GM23338 (cell line): ENCODE results near the gene ISL2. TPM values are rescaled to one million over a fixed set of nuclear protein-coding genes. Genes with fewer than 3 reads are reported as not detected.

Experiments used
- ATAC-seq: fragments of 200-7000 bp; cut with Tn5 transposase; 3 replicates; pipeline ENCODE4 v1.9.1; 2020
- DNase-seq: peaks from one replicate; pipeline ENCODE4 v3.0.0-alpha.2; 2015; ENCODE audit warnings: low spot score
- H2AFZ ChIP-seq: fragments of 200-600 bp; sonication (generic); 2 replicates; pipeline ENCODE4 v1.8.0; 2016; ENCODE audit warnings: antibody characterized with exemption, mild to moderate bottlenecking, moderate library complexity
- H3F3A ChIP-seq: fragments of 200-600 bp; sonication (generic); replicated peaks from 2 replicates; pipeline ENCODE4 v1.8.0; 2017; ENCODE audit warnings: antibody characterized with exemption, mixed run types, low read depth
- H3K27ac ChIP-seq: fragments of 200-600 bp; sonication (generic); 2 replicates; pipeline ENCODE4 v1.6.1; 2016; ENCODE audit warnings: low read depth
- H3K27me3 ChIP-seq: fragments of 200-600 bp; sonication (generic); 2 replicates; pipeline ENCODE4 v1.8.0; 2016; ENCODE audit warnings: mild to moderate bottlenecking, mixed run types, moderate library complexity; ENCODE audit not compliant: insufficient read depth
- H3K36me3 ChIP-seq: fragments of 200-600 bp; sonication (generic); 2 replicates; pipeline ENCODE4 v1.8.0; 2016; ENCODE audit warnings: mild to moderate bottlenecking; ENCODE audit not compliant: insufficient read depth
- H3K4me1 ChIP-seq: fragments of 200-600 bp; sonication (generic); 2 replicates; pipeline ENCODE4 v1.8.0; 2016; ENCODE audit warnings: mild to moderate bottlenecking, moderate library complexity; ENCODE audit not compliant: insufficient read depth
- H3K4me2 ChIP-seq: fragments of 200-600 bp; sonication (generic); 2 replicates; pipeline ENCODE4 v1.7.1; 2017; ENCODE audit warnings: mixed run types
- H3K4me3 ChIP-seq: fragments of 200-600 bp; sonication (generic); 2 replicates; pipeline ENCODE4 v1.6.1; 2016; ENCODE audit warnings: mixed run types
- H3K79me2 ChIP-seq: fragments of 200-600 bp; sonication (generic); replicated peaks from 2 replicates; pipeline ENCODE4 v1.8.0; 2017; ENCODE audit warnings: mild to moderate bottlenecking; ENCODE audit not compliant: insufficient read depth
- H3K9me2 ChIP-seq: fragments of 200-600 bp; sonication (generic); 2 replicates; pipeline ENCODE4 v1.8.0; 2017; ENCODE audit not compliant: insufficient read depth
- H4K20me1 ChIP-seq: fragments of 200-600 bp; sonication (generic); replicated peaks from 2 replicates; pipeline ENCODE4 v1.8.0; 2017; ENCODE audit warnings: mild to moderate bottlenecking; ENCODE audit not compliant: insufficient read depth
- H3K27ac Mint-ChIP-seq: 2 replicates; pipeline ENCODE4 v1.8.0; 2020; ENCODE audit warnings: inconsistent platforms, mild to moderate bottlenecking, moderate library complexity, mixed read lengths
- H3K27me3 Mint-ChIP-seq: 3 replicates; pipeline ENCODE4 v1.8.0; 2022; ENCODE audit warnings: low read depth, mild to moderate bottlenecking, moderate library complexity, mixed read lengths, inconsistent platforms; ENCODE audit not compliant: insufficient read depth, poor library complexity
- H3K36me3 Mint-ChIP-seq: 3 replicates; pipeline ENCODE4 v1.8.0; 2021; ENCODE audit warnings: low read depth, mild to moderate bottlenecking, inconsistent platforms, moderate library complexity, mixed read lengths
- H3K4me1 Mint-ChIP-seq: 3 replicates; pipeline ENCODE4 v1.8.0; 2020; ENCODE audit warnings: mild to moderate bottlenecking, inconsistent platforms, mixed read lengths
- H3K4me3 Mint-ChIP-seq: 3 replicates; pipeline ENCODE4 v1.8.0; 2021; ENCODE audit warnings: moderate library complexity, mild to moderate bottlenecking, inconsistent platforms, mixed read lengths
- H3K9me3 Mint-ChIP-seq: 3 replicates; pipeline ENCODE4 v1.8.0; 2020; ENCODE audit warnings: moderate library complexity, mild to moderate bottlenecking, inconsistent platforms, mixed read lengths
- NANOG ChIP-seq: IDR thresholded peaks from 2 replicates; pipeline ENCODE4 v1.6.1; 2016; ENCODE audit warnings: antibody characterized with exemption, borderline replicate concordance
- POLR2AphosphoS5 ChIP-seq: IDR thresholded peaks from 2 replicates; pipeline ENCODE4 v1.6.1; 2016; ENCODE audit warnings: antibody characterized with exemption, low read depth
- STAT1 ChIP-seq: IDR thresholded peaks from one replicate; pipeline ENCODE4 v1.6.1; 2016; ENCODE audit warnings: antibody characterized with exemption; ENCODE audit not compliant: unreplicated experiment
- ZNF331 ChIP-seq: fragments of 250-450 bp; sonication (Bioruptor Pico); IDR thresholded peaks from 2 replicates; pipeline ENCODE4 v1.5.0; 2020; ENCODE audit warnings: low read depth, mild to moderate bottlenecking, moderate library complexity
- polyA plus RNA-seq: library from polyadenylated mRNA; unstranded; fragments of >200 nt; fragmentation: Nextera tagmentation; extraction: Ambion mirVana; gene quantifications from 2 replicates; pipeline ENCODE4 v1.2.1, GENCODE V29; 2016
- total RNA-seq: library from RNA; depleted of rRNA; stranded (reverse); fragments of >200 nt; shearing (Covaris generic); gene quantifications from 2 replicates; pipeline ENCODE4 v1.2.3, GENCODE V29; 2014
- TF ChIP-seq, protein P1 (sequence below): fragments of 250-450 bp; sonication (Bioruptor Pico); IDR thresholded peaks from 2 replicates; pipeline ENCODE4 v1.5.0; 2020; ENCODE audit warnings: mild to moderate bottlenecking, moderate library complexity
- TF ChIP-seq, protein P2 (sequence below), 2 experiments: fragments of 200-600 bp in 1 of 2; sonication (generic) in 1 of 2; conservative IDR thresholded peaks; 2 replicates each; pipeline versions ENCODE4 v1.5.1 to v1.6.1; 2016 to 2017; ENCODE audit warnings: antibody characterized with exemption in 2 of 2, low read depth in 2 of 2, mild to moderate bottlenecking in 2 of 2, moderate library complexity in 1 of 2
- TF ChIP-seq, protein P3 (sequence below): IDR thresholded peaks from one replicate; pipeline ENCODE4 v1.6.1; 2018; ENCODE audit warnings: antibody characterized with exemption; ENCODE audit not compliant: unreplicated experiment

Gene ISL2
- total and polyA plus RNA-seq, 2 experiments from 2014 or later: 0.65 to 2.7 TPM

DNA sequence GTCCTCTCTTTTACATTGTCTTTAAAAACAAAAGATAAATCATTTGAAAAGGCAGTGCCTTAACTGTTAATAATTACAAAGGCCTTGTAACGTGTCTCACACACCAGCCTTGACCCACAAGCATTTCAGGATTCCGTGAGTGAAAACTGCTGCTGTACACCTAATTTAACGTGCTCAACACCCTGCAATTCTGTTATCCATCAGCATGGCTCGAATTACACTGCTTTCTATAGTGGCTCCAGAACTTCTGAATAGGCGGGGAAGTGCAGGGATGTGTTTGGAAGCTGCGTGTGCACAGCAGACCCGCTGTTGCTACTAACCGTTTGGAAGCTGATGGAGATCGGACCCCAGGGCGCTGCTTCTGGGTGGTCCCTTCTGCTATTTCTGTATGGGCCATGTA is 15.4 kb upstream of the ISL2 start (continued):
- TF ChIP-seq, protein P1, sequence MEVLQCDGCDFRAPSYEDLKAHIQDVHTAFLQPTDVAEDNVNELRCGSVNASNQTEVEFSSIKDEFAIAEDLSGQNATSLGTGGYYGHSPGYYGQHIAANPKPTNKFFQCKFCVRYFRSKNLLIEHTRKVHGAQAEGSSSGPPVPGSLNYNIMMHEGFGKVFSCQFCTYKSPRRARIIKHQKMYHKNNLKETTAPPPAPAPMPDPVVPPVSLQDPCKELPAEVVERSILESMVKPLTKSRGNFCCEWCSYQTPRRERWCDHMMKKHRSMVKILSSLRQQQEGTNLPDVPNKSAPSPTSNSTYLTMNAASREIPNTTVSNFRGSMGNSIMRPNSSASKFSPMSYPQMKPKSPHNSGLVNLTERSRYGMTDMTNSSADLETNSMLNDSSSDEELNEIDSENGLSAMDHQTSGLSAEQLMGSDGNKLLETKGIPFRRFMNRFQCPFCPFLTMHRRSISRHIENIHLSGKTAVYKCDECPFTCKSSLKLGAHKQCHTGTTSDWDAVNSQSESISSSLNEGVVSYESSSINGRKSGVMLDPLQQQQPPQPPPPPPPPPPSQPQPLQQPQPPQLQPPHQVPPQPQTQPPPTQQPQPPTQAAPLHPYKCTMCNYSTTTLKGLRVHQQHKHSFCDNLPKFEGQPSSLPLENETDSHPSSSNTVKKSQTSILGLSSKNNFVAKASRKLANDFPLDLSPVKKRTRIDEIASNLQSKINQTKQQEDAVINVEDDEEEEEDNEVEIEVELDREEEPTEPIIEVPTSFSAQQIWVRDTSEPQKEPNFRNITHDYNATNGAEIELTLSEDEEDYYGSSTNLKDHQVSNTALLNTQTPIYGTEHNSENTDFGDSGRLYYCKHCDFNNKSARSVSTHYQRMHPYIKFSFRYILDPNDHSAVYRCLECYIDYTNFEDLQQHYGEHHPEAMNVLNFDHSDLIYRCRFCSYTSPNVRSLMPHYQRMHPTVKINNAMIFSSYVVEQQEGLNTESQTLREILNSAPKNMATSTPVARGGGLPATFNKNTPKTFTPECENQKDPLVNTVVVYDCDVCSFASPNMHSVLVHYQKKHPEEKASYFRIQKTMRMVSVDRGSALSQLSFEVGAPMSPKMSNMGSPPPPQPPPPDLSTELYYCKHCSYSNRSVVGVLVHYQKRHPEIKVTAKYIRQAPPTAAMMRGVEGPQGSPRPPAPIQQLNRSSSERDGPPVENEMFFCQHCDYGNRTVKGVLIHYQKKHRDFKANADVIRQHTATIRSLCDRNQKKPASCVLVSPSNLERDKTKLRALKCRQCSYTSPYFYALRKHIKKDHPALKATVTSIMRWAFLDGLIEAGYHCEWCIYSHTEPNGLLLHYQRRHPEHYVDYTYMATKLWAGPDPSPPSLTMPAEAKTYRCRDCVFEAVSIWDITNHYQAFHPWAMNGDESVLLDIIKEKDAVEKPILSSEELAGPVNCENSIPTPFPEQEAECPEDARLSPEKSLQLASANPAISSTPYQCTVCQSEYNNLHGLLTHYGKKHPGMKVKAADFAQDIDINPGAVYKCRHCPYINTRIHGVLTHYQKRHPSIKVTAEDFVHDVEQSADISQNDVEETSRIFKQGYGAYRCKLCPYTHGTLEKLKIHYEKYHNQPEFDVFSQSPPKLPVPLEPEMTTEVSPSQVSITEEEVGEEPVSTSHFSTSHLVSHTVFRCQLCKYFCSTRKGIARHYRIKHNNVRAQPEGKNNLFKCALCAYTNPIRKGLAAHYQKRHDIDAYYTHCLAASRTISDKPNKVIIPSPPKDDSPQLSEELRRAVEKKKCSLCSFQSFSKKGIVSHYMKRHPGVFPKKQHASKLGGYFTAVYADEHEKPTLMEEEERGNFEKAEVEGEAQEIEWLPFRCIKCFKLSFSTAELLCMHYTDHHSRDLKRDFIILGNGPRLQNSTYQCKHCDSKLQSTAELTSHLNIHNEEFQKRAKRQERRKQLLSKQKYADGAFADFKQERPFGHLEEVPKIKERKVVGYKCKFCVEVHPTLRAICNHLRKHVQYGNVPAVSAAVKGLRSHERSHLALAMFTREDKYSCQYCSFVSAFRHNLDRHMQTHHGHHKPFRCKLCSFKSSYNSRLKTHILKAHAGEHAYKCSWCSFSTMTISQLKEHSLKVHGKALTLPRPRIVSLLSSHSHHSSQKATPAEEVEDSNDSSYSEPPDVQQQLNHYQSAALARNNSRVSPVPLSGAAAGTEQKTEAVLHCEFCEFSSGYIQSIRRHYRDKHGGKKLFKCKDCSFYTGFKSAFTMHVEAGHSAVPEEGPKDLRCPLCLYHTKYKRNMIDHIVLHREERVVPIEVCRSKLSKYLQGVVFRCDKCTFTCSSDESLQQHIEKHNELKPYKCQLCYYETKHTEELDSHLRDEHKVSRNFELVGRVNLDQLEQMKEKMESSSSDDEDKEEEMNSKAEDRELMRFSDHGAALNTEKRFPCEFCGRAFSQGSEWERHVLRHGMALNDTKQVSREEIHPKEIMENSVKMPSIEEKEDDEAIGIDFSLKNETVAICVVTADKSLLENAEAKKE (CRISPR knock-in tag): no peak

DNA sequence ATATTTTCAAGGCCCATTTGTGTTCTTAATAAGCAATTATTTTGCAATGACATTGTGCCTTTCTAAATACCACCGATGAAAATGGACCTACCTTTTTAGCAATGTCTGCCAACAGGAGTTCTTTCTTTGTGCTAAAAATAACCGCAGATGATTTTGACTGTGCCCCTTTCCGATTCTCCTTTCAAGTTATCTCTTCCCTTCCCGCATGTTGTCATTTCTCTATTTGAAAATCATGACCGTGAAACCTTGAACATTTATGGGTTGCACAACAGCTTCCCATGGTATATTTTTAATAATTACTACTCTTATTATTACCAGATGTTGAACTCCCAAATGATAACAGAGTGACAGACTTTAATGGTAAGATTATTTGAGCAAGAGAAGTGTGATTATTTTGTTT is 15.0 kb upstream of the ISL2 start:
- H3K27ac Mint-ChIP-seq: no peak overlapping the region
- H2AFZ ChIP-seq: no peak overlapping the region
- H3K79me2 ChIP-seq: no peaks in the 10 kb centered on the region
- H3K4me2 ChIP-seq: no peak overlapping the region
- no peak for ATAC-seq
- no peaks in the 10 kb centered on the region for H4K20me1 ChIP-seq
- DNase-seq: no peak
- H3K36me3 ChIP-seq: no peaks in the 10 kb centered on the region
- H3K27ac ChIP-seq: no peak overlapping the region
- no peak overlapping the region for H3K4me3 Mint-ChIP-seq
- no peaks in the 10 kb centered on the region for H3K4me1 ChIP-seq
- no peaks in the 10 kb centered on the region for H3K9me3 Mint-ChIP-seq
- H3K4me1 Mint-ChIP-seq: peaks cover 3% of the 10 kb centered on the region; the same call in 2 of the 3 replicates
- no peaks in the 10 kb centered on the region for H3K36me3 Mint-ChIP-seq
- no peak overlapping the region for H3K4me3 ChIP-seq
- no peaks in the 10 kb centered on the region for H3F3A ChIP-seq
- H3K9me2 ChIP-seq: no peaks in the 10 kb centered on the region
- H3K27me3 Mint-ChIP-seq: no peaks in the 10 kb centered on the region
- no peaks in the 10 kb centered on the region for H3K27me3 ChIP-seq
- TF ChIP-seq ZNF331 (CRISPR knock-in tag) (no peak), POLR2AphosphoS5 (no peak), NANOG (no peak), STAT1 (no peak)
- TF ChIP-seq, protein P2, sequence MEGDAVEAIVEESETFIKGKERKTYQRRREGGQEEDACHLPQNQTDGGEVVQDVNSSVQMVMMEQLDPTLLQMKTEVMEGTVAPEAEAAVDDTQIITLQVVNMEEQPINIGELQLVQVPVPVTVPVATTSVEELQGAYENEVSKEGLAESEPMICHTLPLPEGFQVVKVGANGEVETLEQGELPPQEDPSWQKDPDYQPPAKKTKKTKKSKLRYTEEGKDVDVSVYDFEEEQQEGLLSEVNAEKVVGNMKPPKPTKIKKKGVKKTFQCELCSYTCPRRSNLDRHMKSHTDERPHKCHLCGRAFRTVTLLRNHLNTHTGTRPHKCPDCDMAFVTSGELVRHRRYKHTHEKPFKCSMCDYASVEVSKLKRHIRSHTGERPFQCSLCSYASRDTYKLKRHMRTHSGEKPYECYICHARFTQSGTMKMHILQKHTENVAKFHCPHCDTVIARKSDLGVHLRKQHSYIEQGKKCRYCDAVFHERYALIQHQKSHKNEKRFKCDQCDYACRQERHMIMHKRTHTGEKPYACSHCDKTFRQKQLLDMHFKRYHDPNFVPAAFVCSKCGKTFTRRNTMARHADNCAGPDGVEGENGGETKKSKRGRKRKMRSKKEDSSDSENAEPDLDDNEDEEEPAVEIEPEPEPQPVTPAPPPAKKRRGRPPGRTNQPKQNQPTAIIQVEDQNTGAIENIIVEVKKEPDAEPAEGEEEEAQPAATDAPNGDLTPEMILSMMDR (conservative IDR thresholded peaks at IDR 0.05; ENCODE audit: low read depth in 2 of 2): no peak
- TF ChIP-seq, protein P3, sequence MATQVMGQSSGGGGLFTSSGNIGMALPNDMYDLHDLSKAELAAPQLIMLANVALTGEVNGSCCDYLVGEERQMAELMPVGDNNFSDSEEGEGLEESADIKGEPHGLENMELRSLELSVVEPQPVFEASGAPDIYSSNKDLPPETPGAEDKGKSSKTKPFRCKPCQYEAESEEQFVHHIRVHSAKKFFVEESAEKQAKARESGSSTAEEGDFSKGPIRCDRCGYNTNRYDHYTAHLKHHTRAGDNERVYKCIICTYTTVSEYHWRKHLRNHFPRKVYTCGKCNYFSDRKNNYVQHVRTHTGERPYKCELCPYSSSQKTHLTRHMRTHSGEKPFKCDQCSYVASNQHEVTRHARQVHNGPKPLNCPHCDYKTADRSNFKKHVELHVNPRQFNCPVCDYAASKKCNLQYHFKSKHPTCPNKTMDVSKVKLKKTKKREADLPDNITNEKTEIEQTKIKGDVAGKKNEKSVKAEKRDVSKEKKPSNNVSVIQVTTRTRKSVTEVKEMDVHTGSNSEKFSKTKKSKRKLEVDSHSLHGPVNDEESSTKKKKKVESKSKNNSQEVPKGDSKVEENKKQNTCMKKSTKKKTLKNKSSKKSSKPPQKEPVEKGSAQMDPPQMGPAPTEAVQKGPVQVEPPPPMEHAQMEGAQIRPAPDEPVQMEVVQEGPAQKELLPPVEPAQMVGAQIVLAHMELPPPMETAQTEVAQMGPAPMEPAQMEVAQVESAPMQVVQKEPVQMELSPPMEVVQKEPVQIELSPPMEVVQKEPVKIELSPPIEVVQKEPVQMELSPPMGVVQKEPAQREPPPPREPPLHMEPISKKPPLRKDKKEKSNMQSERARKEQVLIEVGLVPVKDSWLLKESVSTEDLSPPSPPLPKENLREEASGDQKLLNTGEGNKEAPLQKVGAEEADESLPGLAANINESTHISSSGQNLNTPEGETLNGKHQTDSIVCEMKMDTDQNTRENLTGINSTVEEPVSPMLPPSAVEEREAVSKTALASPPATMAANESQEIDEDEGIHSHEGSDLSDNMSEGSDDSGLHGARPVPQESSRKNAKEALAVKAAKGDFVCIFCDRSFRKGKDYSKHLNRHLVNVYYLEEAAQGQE: no peak
